DND-41 (cell line): ENCODE results near the gene INPP5B.

Source experiments
- ATAC-seq: fragments of 200-7000 bp; cut with Tn5 transposase; 3 replicates; pipeline ENCODE4 v1.9.1; 2021; ENCODE audit warnings: low read depth; ENCODE audit not compliant: insufficient read depth
- DNase-seq: peaks from one replicate; pipeline ENCODE4 v3.0.0-alpha.2; 2020
- H2AFZ ChIP-seq: 2 replicates; pipeline ENCODE4 v1.6.0; 2012; ENCODE audit warnings: low read depth, low read length
- H3K27ac ChIP-seq: 2 replicates; pipeline ENCODE4 v1.5.1; 2012; ENCODE audit warnings: low read length, inconsistent platforms
- H3K27me3 ChIP-seq: fragments of 200-600 bp; sonication (generic); 2 replicates; pipeline ENCODE4 v1.6.0; 2012; ENCODE audit warnings: low read length, mild to moderate bottlenecking, inconsistent platforms; ENCODE audit not compliant: insufficient read depth, poor library complexity
- H3K36me3 ChIP-seq: 2 replicates; pipeline ENCODE4 v1.5.1; 2012; ENCODE audit warnings: low read length, inconsistent platforms; ENCODE audit not compliant: insufficient read depth
- H3K4me1 ChIP-seq: 2 replicates; pipeline ENCODE4 v1.5.1; 2012; ENCODE audit warnings: mild to moderate bottlenecking, low read length; ENCODE audit not compliant: insufficient read depth
- H3K4me2 ChIP-seq: 2 replicates; pipeline ENCODE4 v1.6.0; 2012; ENCODE audit warnings: mild to moderate bottlenecking, moderate library complexity, low read length, inconsistent platforms; ENCODE audit not compliant: insufficient read depth
- H3K4me3 ChIP-seq, 2 experiments: fragments of 200-600 bp in 1 of 2; shearing (Covaris generic) in 1 of 2; 2 replicates each; pipeline ENCODE4 v1.5.1; 2012 to 2016; ENCODE audit warnings: inconsistent platforms in 2 of 2, low read length in 2 of 2, mild to moderate bottlenecking in 2 of 2, low read depth in 1 of 2, moderate library complexity in 1 of 2
- H3K79me2 ChIP-seq: 2 replicates; pipeline ENCODE4 v1.6.0; 2012; ENCODE audit warnings: low read length, inconsistent platforms; ENCODE audit not compliant: insufficient read depth
- H3K9ac ChIP-seq: 2 replicates; pipeline ENCODE4 v1.6.0; 2012; ENCODE audit warnings: low read depth, mild to moderate bottlenecking, inconsistent platforms, low read length, moderate library complexity
- H3K9me3 ChIP-seq: 2 replicates; pipeline ENCODE4 v1.5.1; 2012; ENCODE audit warnings: low read length, moderate library complexity, mild to moderate bottlenecking, inconsistent platforms; ENCODE audit not compliant: insufficient read depth, severe bottlenecking
- H4K20me1 ChIP-seq: 2 replicates; pipeline ENCODE4 v1.6.0; 2012; ENCODE audit warnings: low read length; ENCODE audit not compliant: insufficient read depth
- EZH2 ChIP-seq: IDR thresholded peaks from 3 replicates; pipeline ENCODE4 v1.6.1; 2012; ENCODE audit warnings: borderline replicate concordance, low read depth, mild to moderate bottlenecking, moderate library complexity, low read length, inconsistent platforms; ENCODE audit not compliant: severe bottlenecking
- TF ChIP-seq, protein P1 (sequence below): IDR thresholded peaks from 2 replicates; pipeline ENCODE4 v1.5.1; 2012; ENCODE audit warnings: borderline replicate concordance, low read length, moderate library complexity, mild to moderate bottlenecking; ENCODE audit not compliant: poor library complexity, severe bottlenecking; ENCODE audit errors: extremely low read depth

Gene INPP5B

DNA sequence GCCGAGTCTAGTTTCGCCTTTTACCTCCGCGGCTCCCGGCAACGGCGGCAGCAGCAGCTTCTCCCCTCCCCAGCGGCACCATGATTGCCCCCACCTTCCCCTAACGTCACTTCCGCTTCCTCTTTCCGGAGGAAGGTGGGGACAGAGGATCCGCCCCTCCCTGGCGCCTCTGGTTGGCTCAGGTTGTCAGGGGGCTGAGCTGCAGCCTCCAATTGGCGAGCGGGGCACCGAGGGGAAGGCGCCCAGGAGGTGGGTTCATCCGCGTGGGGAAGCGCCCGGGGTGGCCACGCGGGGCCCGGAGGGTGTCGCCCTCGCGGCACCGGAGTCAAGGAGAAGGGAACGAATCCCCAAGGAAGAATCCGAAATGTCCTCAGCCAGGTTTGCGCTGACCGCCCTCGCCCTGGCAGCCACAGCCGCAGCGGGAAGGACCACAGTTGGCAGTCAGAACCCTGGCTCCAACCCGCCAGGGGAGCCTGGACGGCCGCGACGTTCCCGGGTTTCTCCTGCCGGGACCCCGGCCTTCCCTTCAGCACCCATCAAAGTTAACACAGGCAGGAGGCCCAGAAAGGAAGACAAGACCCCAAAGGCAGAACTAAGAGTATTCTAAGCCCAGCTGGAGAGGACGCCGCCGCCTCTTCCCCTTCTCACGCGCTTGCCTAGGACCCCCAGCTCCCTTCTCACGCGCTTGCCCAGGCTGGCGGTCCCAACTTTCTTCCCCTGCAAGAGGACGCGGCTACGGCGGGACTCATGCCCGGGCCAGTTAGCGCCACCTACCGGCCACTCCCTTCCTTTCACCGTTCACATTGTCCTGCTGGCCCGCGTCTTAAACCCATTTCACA, 87.1 kb downstream of the INPP5B start, which contains the start of gene MTF1:
Gene MTF1 (minus strand): TSS at position 86 of the 839 bp plus-strand sequence. CDS start 1,934 bp downstream, outside the sequence.
- Histone ChIP-seq H3K9ac (peak within 1 kb of the TSS; percentile 81), H3K36me3 (peaks cover 19% of the 10 kb centered on the region), H3K9me3 (no peaks in the 10 kb centered on the region), H4K20me1 (peaks cover 7% of the 10 kb centered on the region; the same call in 1 of the 2 replicates), H2AFZ (peak within 1 kb of the TSS; percentile 77), H3K4me3 (peak within 1 kb of the TSS; percentile 70 to 87), H3K79me2 (peaks cover 33% of the 10 kb centered on the region), H3K4me2 (peak within 1 kb of the TSS; percentile 98), H3K27me3 (no peaks in the 10 kb centered on the region), H3K4me1 (peaks cover 38% of the 10 kb centered on the region), H3K27ac (peak within 1 kb of the TSS; percentile 72)
- peak; percentile 97 for ATAC-seq
- TF ChIP-seq, protein P1, sequence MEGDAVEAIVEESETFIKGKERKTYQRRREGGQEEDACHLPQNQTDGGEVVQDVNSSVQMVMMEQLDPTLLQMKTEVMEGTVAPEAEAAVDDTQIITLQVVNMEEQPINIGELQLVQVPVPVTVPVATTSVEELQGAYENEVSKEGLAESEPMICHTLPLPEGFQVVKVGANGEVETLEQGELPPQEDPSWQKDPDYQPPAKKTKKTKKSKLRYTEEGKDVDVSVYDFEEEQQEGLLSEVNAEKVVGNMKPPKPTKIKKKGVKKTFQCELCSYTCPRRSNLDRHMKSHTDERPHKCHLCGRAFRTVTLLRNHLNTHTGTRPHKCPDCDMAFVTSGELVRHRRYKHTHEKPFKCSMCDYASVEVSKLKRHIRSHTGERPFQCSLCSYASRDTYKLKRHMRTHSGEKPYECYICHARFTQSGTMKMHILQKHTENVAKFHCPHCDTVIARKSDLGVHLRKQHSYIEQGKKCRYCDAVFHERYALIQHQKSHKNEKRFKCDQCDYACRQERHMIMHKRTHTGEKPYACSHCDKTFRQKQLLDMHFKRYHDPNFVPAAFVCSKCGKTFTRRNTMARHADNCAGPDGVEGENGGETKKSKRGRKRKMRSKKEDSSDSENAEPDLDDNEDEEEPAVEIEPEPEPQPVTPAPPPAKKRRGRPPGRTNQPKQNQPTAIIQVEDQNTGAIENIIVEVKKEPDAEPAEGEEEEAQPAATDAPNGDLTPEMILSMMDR, result peak; percentile 95
- no peak for TF ChIP-seq EZH2
- peak; percentile 97 for DNase-seq

DNA sequence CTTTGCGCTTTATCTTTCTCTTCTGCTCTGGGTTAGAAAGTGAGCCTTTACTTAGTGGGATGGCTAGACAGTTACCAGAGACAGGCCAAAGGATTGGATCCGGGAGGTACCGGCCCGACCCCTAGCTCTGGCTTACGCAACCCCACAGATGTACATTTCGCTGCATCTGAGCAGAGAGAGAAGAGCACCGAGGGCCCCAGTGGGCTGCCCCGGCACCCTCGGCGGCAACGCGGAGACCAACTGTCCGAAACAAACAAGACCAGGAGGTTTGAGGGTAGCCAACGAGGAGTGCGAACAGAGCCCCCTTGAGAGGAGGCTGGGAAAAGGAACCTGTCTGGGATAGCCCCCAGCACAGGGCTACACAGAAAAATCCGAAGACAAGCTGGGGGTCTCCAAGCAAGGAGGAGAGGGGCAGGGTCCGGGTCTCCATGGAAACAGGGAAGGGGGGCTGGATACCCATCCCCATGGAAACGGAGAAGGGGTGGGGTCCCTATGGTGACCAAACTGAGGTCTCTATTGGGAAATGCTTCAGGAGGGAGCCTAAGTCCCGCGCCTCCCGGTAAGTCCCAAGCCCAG, 87.8 kb downstream of the INPP5B start:
- H3K27ac ChIP-seq, result peak overlapping the region; percentile 72
- DNase-seq (no peak), ATAC-seq (peak; percentile 15)
- peaks cover 20% of the 10 kb centered on the region for H3K36me3 ChIP-seq
- peak overlapping the region; percentile 70 to 87 for H3K4me3 ChIP-seq
- H3K4me2 ChIP-seq, result peak overlapping the region; percentile 98
- H3K27me3 ChIP-seq, result no peaks in the 10 kb centered on the region
- H2AFZ ChIP-seq, result peak overlapping the region; percentile 65
- H3K4me1 ChIP-seq, result peaks cover 38% of the 10 kb centered on the region
- H3K9me3 ChIP-seq, result no peaks in the 10 kb centered on the region
- H3K79me2 ChIP-seq, result peaks cover 39% of the 10 kb centered on the region
- H3K9ac ChIP-seq, result peak overlapping the region; percentile 81
- H4K20me1 ChIP-seq, result peaks cover 7% of the 10 kb centered on the region; the same call in 1 of the 2 replicates
- TF ChIP-seq, protein P1, result no peak
- TF ChIP-seq EZH2, result no peak

DNA sequence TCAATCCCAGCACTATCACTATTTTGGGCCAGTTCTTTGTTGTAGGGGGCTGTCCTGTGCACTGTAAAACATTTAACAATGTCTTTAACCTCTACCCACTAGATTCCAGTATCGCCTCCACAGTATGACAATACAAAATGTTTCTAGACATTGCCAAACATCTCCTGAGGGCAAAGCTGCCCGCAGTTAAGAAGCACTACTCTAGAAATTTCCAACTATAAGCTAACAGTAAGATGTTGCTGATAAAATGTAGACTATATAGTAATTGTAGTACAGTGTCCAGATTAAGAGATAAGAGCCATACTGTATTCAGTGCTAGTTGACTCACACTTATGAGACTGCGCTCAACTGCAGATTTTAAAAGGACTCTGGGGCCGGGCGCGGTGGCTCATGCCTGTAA, 92.4 kb downstream of the INPP5B start:
- TF ChIP-seq, protein P1, result no peak
- no peak for TF ChIP-seq EZH2
- H3K4me2 ChIP-seq, result 0 out of 2 replicates have a peak overlapping the region, but pooled peaks have one; percentile 2
- ATAC-seq (no peak), DNase-seq (no peak)
- no peak overlapping the region for H3K4me3 ChIP-seq
- H3K36me3 ChIP-seq, result peaks cover 31% of the 10 kb centered on the region
- no peak overlapping the region for H2AFZ ChIP-seq
- peaks cover 29% of the 10 kb centered on the region for H3K4me1 ChIP-seq
- no peaks in the 10 kb centered on the region for H3K9me3 ChIP-seq
- H4K20me1 ChIP-seq, result peaks cover 20% of the 10 kb centered on the region; the same call in 1 of the 2 replicates
- no peaks in the 10 kb centered on the region for H3K27me3 ChIP-seq
- no peak overlapping the region for H3K9ac ChIP-seq
- no peak overlapping the region for H3K27ac ChIP-seq
- peaks cover 83% of the 10 kb centered on the region for H3K79me2 ChIP-seq
